ENCODE data around the gene PTMS.

The PTMS gene

DNA sequence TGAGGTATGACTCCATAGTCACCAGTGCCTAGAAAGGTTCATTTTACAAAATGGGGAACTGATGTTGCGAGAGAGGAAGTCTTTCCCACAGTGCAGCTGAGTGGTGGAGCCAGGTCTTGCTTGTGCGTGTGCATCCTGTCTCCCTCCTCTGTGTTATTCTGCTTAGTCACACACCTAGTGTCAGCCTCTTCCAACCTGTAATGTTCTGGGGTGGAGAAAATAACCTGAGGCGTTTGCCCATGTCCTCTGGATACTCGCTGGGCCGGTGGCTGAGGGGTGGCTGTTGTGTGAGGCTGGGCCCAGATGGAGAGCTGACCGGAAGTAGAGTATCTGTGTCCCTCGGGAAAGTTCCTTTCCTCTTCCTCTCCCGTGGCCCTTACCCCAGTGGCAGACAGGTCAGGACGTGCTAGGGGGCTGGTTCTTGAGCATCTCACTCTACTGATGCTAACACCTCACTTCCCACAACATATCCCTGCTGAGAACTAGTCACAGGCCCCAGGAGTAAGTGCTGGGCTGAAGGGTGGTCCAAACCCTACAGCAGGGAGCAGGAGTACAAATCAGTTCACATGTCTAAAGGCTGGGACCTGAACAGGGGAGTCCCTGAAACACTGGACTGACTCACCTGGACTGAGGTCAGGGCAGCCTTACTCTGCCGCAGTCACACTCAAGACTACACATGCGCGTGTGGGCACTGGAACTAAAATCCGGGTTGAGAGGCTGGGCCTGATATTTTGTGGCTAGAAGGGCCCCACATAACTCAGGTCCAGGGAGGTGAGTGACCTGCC, 20.2 kb upstream of the PTMS start:
- H3K27ac ChIP-seq, result peak overlapping the region; percentile 22; the same call in 1 of the 2 replicates
- no peak for TF ChIP-seq ZFX (IDR thresholded peaks at IDR 0.05; ENCODE audit: borderline replicate concordance)
- TF ChIP-seq, protein P1, sequence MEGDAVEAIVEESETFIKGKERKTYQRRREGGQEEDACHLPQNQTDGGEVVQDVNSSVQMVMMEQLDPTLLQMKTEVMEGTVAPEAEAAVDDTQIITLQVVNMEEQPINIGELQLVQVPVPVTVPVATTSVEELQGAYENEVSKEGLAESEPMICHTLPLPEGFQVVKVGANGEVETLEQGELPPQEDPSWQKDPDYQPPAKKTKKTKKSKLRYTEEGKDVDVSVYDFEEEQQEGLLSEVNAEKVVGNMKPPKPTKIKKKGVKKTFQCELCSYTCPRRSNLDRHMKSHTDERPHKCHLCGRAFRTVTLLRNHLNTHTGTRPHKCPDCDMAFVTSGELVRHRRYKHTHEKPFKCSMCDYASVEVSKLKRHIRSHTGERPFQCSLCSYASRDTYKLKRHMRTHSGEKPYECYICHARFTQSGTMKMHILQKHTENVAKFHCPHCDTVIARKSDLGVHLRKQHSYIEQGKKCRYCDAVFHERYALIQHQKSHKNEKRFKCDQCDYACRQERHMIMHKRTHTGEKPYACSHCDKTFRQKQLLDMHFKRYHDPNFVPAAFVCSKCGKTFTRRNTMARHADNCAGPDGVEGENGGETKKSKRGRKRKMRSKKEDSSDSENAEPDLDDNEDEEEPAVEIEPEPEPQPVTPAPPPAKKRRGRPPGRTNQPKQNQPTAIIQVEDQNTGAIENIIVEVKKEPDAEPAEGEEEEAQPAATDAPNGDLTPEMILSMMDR (IDR thresholded peaks at IDR 0.05), result no peak

DNA sequence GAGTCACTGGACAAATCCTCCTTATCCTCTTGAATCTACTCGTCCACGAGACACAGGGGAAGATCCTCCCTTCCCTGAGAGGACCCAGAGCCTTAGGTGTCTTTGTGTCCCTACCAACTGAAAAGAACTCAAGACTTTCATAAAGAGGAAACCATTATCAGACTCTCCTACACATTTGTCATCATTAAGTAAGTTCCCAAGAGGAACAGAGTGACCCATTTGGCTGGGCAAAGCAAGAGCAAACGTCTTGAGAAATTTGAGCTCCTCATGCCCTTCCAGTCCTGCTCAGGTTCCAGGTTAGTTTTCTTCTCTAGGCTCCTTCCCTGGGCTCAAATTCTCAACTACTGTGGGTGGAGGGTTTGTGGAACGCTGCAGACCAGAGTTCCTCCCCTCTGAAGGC, 18.9 kb upstream of the PTMS start:
- peak overlapping the region; percentile 22 for H3K27ac ChIP-seq
- no peak for TF ChIP-seq ZFX (IDR thresholded peaks at IDR 0.05; ENCODE audit: borderline replicate concordance)
- TF ChIP-seq, protein P1 (IDR thresholded peaks at IDR 0.05), result no peak

DNA sequence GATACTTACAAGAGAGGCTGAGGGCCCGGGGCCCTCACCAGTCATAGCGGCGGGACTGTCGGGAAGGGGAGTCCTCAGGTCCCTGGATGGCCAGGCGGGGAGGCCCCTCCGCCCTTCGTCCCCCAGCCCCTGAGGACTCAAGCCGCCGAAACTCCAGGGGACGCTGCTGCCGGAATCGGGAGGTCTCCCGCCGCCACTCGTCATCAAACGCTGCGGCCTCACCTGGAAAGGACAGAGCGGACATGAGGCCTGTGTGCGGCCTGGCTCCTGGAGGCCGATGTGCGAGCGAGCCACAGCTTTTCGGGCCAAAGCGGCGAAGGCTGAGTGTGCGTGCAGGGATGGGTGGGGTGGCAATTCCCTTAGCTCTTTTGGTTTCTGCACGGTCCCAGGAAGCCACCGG, 17.4 kb upstream of the PTMS start:
- TF ChIP-seq, protein P1 (IDR thresholded peaks at IDR 0.05), result no peak
- no peak for TF ChIP-seq ZFX (IDR thresholded peaks at IDR 0.05; ENCODE audit: borderline replicate concordance)
- H3K27ac ChIP-seq, result 0 out of 2 replicates have a peak overlapping the region, but pooled peaks have one; percentile 22

DNA sequence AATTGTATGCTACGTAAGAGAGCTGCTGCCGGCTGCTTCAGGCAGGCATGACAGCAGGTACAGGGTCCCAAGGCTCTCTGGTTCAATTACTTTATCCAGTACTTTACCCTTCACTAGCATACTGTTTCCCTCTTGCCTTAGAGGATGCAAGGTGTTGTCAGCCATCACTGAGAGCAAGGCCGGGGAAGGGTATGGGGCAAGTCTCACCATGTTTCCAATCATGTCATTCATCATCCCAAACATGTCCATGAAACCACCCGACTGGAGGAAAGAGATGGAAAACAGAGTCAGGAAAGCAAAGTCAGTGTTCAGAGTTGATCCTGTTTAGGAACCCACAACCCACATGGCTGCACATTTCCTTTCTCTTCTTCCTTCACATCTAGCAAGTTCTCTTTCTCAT, 15.7 kb upstream of the PTMS start:
- TF ChIP-seq ZFX (IDR thresholded peaks at IDR 0.05; ENCODE audit: borderline replicate concordance), result no peak
- TF ChIP-seq, protein P1 (IDR thresholded peaks at IDR 0.05), result no peak
- no peak overlapping the region for H3K27ac ChIP-seq

DNA sequence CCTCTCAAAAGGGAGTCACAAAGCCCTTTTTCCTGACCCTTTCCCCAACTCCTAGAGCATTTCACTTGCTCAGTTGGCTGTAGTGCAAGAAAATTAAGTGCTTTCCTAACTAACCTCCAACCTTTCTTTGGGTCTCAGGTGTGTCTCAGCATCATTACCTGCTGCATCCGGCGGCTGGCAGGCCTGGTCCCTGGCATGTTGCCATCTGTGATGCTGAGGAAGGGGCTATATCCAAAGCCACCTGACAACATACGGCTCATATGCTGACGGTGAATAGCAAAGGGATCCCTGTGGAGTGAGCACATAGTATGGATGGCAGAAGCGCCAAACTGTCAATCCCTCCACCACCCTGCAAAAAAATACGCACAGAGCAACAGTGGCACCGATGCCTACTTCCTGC, 14.4 kb upstream of the PTMS start:
- H3K27ac ChIP-seq, result peak overlapping the region; percentile 97
- TF ChIP-seq, protein P1 (IDR thresholded peaks at IDR 0.05), result no peak
- no peak for TF ChIP-seq ZFX (IDR thresholded peaks at IDR 0.05; ENCODE audit: borderline replicate concordance)

DNA sequence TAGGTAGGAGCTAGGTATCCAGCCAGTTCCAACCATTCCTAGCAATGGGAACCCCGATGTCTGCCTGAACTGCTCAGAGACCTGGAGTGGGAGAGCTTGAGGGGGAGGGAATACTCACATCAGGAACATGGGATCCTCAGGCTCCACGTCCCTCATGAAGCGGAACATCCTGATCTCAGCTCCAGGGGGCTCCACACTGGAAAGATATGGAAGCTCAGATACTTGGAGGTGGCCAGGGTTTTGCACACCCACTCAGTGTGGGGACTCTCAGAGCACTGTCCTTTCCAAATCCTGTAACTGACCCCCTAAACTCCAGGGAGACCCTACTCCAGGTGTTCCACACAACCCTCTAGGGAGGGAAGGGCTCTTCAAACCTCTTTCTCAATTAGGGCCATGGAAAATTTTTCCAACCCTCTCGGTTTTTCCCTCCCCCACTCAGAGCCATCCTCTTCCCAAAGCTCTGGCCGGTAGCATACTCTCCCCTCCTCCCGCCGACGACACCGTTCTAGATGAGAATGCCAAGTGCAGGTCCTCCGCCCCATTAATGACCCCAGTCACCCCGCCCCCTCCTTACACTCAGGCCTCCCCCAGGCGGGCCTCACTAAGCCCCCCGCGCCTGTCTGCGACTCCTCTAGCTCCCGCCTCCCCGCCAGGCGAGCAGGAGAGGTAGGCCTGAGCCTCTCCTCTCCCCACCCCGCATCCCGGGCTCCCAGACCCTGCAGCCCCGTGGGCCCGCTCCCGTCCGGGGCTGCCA, 13.8 kb upstream of the PTMS start:
- no peak for TF ChIP-seq ZFX (IDR thresholded peaks at IDR 0.05; ENCODE audit: borderline replicate concordance)
- TF ChIP-seq, protein P1 (IDR thresholded peaks at IDR 0.05), result peak; percentile 40
- H3K27ac ChIP-seq, result peak overlapping the region; percentile 97

All from 22Rv1 (cell line).